AG10803 (cell line): ENCODE results near the gene VCPKMT.
A peak's percentile ranks its signal among the peaks of the same experiment; 100 is the strongest.

Experiments used
- DNase-seq: peaks from one replicate; pipeline ENCODE4 v3.0.0; 2010; ENCODE audit warnings: low read depth
- H3K4me3 ChIP-seq: 2 replicates; pipeline ENCODE4 v1.5.1; 2011; ENCODE audit warnings: mild to moderate bottlenecking, low read length, control low read depth
- CTCF ChIP-seq: conservative IDR thresholded peaks from 2 replicates; pipeline ENCODE4 v1.5.1; 2011; ENCODE audit warnings: mild to moderate bottlenecking, low read length, control low read depth, inconsistent platforms

VCPKMT gene

DNA sequence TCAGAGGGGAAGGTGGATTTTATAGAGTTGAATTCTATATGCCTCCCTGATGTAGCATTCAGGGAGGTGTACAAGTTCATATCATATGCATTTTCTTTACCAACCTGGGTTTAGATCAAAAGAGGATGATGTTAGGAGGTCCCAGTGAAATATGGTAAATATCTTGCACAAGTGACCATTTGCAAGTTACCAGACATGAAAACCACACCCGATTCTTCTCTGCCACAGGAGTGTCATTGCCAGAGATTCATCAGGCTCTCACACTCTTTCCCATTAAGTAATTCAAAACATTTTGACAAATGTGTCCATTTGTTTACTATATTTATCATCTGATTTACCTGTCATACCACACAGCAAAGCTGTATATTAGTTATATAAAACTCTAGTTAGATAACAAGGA is 44.0 kb downstream of the VCPKMT start:
- H3K4me3 ChIP-seq: no peak overlapping the region
- no peak for TF ChIP-seq CTCF
- DNase-seq: no peak

- no peak overlapping the region for H3K4me3 ChIP-seq
- TF ChIP-seq CTCF: no peak
- DNase-seq: no peak
These were observed 45.4 kb downstream of the VCPKMT start for GRCh38 chr14:50070840-50071548.

- no peak for TF ChIP-seq CTCF
- H3K4me3 ChIP-seq: no peak overlapping the region
These were observed 46.1 kb downstream of the VCPKMT start for GRCh38 chr14:50070230-50070629.

GRCh38 chr14:50069325-50069724 is 47.0 kb downstream of the VCPKMT start:
- no peak overlapping the region for H3K4me3 ChIP-seq
- no peak for DNase-seq
- TF ChIP-seq CTCF: no peak

More at GRCh38 chr14:50070230-50070629, 46.1 kb downstream of the VCPKMT start:
- DNase-seq: no peak

DNA sequence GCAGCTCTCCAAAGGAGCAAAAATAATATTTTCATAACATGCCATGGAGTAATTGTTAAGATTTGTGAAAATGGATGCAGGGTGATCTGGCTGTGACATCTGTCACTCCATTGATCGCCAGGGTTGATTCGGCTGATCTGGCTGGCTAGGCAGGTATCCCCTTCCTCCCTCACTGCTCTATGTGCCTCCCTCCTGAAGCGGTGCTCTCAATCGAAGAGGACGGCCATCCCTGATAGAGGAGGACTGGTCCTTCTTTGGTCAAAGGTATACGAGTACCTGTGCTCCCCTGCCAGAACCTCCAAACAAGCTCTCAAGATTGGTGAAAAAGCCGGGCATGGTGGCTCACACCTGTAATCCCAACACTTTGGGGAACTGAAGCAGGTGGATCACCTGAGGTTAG is 47.9 kb downstream of the VCPKMT start:
- no peak for TF ChIP-seq CTCF
- DNase-seq: no peak
- H3K4me3 ChIP-seq: no peak overlapping the region

- no peak for TF ChIP-seq CTCF
- DNase-seq: peak; percentile 34
- H3K4me3 ChIP-seq: no peak overlapping the region
These were observed 48.5 kb downstream of the VCPKMT start for GRCh38 chr14:50067723-50068495.

GRCh38 chr14:50065583-50065982 is 50.8 kb downstream of the VCPKMT start:
- no peak for TF ChIP-seq CTCF
- no peak overlapping the region for H3K4me3 ChIP-seq

More at GRCh38 chr14:50065583-50065982, 50.8 kb downstream of the VCPKMT start:
- no peak for DNase-seq
